ENCODE results near the gene AKR1C1. TPM values are rescaled to one million over a fixed set of nuclear protein-coding genes. Genes with fewer than 3 reads are reported as not detected.
A peak's percentile ranks its signal among the peaks of the same experiment; 100 is the strongest.
"Not testable (repeated sequence)": the region's sequence is repeated elsewhere in the genome, so short reads cannot be mapped to it uniquely, and the experiment has no call there.

The AKR1C1 gene
- total RNA-seq, 1 experiment from 2014 or later = 2.1 TPM

GRCh38 chr10:5018671-5019277 is 55.6 kb downstream of the AKR1C1 start:
- H3K4me1 ChIP-seq (ENCODE audit: control insufficient read depth in 1 of 2, insufficient read depth in 2 of 2, low read length in 2 of 2); DNase-seq (ENCODE audit: low read depth, low spot score); H2AFZ ChIP-seq (ENCODE audit: low read depth, low read length, poor library complexity, severe bottlenecking); H3K4me2 ChIP-seq (ENCODE audit: low read length); RAD21 ChIA-PET (ENCODE audit: low non-redundant PET in 1 of 2, low total read pairs in 2 of 2, uncharacterized antibody in 2 of 2, unreplicated experiment in 2 of 2); H3K36me3 ChIP-seq (ENCODE audit: control insufficient read depth in 1 of 2, insufficient read depth in 2 of 2, low read length in 2 of 2); H3K79me2 ChIP-seq (ENCODE audit: insufficient read depth, low read length); H3K9me2 ChIP-seq (ENCODE audit: insufficient read depth); H3K27me3 ChIP-seq (ENCODE audit: insufficient read depth, low read length); H3K9ac ChIP-seq (ENCODE audit: low read length); H3K4me3 ChIP-seq (replicated peaks in 1 of 2; ENCODE audit: low read depth in 1 of 2, low read length in 2 of 2); POLR2A ChIA-PET; CTCF ChIA-PET; H3K27ac ChIP-seq (ENCODE audit: low read depth, low read length); H3K9me3 ChIP-seq (ENCODE audit: control insufficient read depth in 1 of 2, insufficient read depth in 1 of 2, low read depth in 1 of 2, low read length in 2 of 2); BruUV-seq (replicated peaks); intact Hi-C loops (cut with micrococcal nuclease); H4K20me1 ChIP-seq (ENCODE audit: insufficient read depth): not testable (repeated sequence)
- ATAC-seq = peak; percentile 59; the same call in 1 of the 2 replicates
- peak; percentile 31; the same call in 1 of the 2 replicates for TF ChIP-seq RAD21 (IDR thresholded peaks at IDR 0.05; ENCODE audit: low read depth)

DNA sequence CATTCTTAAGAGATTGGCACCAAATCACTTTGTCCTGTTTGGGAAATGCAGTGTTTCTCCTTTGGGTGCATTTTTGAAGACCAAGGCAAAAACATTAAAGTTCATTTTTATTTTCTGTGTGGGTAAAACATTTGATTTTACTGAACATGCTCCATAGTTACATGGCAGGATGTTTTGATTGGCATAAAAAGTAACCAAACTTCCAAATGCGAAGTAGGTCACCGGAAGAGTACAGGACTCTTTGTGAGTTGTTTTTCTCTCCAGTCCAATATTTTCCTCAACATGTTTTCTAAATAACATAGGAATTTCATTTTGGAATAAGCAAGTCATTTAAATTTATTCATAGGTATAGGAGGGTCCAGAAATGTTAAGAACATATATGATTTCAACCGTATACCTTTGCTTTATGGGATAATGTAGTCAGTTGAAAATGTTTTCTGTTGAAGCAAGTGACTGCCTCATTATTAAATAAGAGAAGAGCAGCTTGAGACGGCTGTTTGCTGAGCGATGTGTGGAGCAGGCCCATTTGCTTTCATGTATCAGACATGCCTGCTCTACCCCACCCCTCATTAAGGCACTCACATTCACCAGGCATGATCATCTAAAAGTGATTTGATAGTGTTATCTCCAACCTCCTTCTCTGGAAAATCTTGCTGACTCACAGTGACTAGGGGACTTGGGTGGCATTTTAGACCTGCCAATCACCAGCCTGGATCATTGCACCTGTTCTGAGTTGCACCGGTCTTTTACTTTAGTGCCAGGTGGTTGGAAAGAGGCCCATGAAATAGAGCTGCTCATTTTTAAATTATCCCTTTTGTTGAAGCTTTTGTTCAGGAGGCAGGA is 56.8 kb downstream of the AKR1C1 start:
- H2AFZ ChIP-seq (ENCODE audit: low read depth, low read length, poor library complexity, severe bottlenecking); H4K20me1 ChIP-seq (ENCODE audit: insufficient read depth); H3K4me1 ChIP-seq (ENCODE audit: control insufficient read depth in 1 of 2, insufficient read depth in 2 of 2, low read length in 2 of 2); H3K4me3 ChIP-seq (replicated peaks in 1 of 2; ENCODE audit: low read depth in 1 of 2, low read length in 2 of 2); H3K9me3 ChIP-seq (ENCODE audit: control insufficient read depth in 1 of 2, insufficient read depth in 1 of 2, low read depth in 1 of 2, low read length in 2 of 2); H3K27ac ChIP-seq (ENCODE audit: low read depth, low read length); H3K9ac ChIP-seq (ENCODE audit: low read length); DNase-seq (ENCODE audit: low read depth, low spot score); H3K27me3 ChIP-seq (ENCODE audit: insufficient read depth, low read length); BruUV-seq (replicated peaks); CTCF ChIA-PET; intact Hi-C loops (cut with micrococcal nuclease); H3K79me2 ChIP-seq (ENCODE audit: insufficient read depth, low read length); H3K36me3 ChIP-seq (ENCODE audit: control insufficient read depth in 1 of 2, insufficient read depth in 2 of 2, low read length in 2 of 2); H3K9me2 ChIP-seq (ENCODE audit: insufficient read depth); RAD21 ChIA-PET (ENCODE audit: low non-redundant PET in 1 of 2, low total read pairs in 2 of 2, uncharacterized antibody in 2 of 2, unreplicated experiment in 2 of 2); ATAC-seq; POLR2A ChIA-PET; H3K4me2 ChIP-seq (ENCODE audit: low read length): not testable (repeated sequence)

- H4K20me1 ChIP-seq (ENCODE audit: insufficient read depth); H3K27me3 ChIP-seq (ENCODE audit: insufficient read depth, low read length); H2AFZ ChIP-seq (ENCODE audit: low read depth, low read length, poor library complexity, severe bottlenecking); H3K9me2 ChIP-seq (ENCODE audit: insufficient read depth); H3K9ac ChIP-seq (ENCODE audit: low read length); DNase-seq (ENCODE audit: low read depth, low spot score); BruUV-seq (replicated peaks); H3K36me3 ChIP-seq (ENCODE audit: control insufficient read depth in 1 of 2, insufficient read depth in 2 of 2, low read length in 2 of 2); H3K4me3 ChIP-seq (replicated peaks in 1 of 2; ENCODE audit: low read depth in 1 of 2, low read length in 2 of 2); POLR2A ChIA-PET; intact Hi-C loops (cut with micrococcal nuclease); H3K4me2 ChIP-seq (ENCODE audit: low read length); CTCF ChIA-PET; H3K27ac ChIP-seq (ENCODE audit: low read depth, low read length); H3K9me3 ChIP-seq (ENCODE audit: control insufficient read depth in 1 of 2, insufficient read depth in 1 of 2, low read depth in 1 of 2, low read length in 2 of 2); RAD21 ChIA-PET (ENCODE audit: low non-redundant PET in 1 of 2, low total read pairs in 2 of 2, uncharacterized antibody in 2 of 2, unreplicated experiment in 2 of 2); H3K79me2 ChIP-seq (ENCODE audit: insufficient read depth, low read length); H3K4me1 ChIP-seq (ENCODE audit: control insufficient read depth in 1 of 2, insufficient read depth in 2 of 2, low read length in 2 of 2); ATAC-seq: not testable (repeated sequence)
Measured at GRCh38 chr10:5021624-5022290, 58.5 kb downstream of the AKR1C1 start.

All from HCT116 (cell line).